ENCODE results near the gene CXCL1. TPM values are rescaled to one million over a fixed set of nuclear protein-coding genes. Genes with fewer than 3 reads are reported as not detected.

CXCL1 gene
- total and polyA plus RNA-seq, 5 donors from 2014 or later: not detected

DNA sequence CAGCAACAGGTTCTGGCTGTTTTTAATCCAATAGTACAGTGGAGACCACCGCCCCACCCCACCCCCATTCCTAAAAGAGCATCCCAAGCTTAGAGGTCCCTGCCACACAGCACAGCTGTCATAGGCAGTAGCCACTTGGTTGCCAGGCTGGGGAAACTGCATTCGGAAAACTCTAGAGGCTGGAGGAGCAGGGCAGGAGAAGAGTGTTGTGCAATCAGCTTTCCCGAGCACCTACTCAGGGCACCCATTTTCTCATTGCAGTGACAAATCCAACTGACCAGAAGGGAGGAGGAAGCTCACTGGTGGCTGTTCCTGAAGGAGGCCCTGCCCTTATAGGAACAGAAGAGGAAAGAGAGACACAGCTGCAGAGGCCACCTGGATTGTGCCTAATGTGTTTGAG lies 1.1 kb downstream of the CXCL1 start:
- Histone ChIP-seq H3K4me1 (ENCODE audit: control insufficient read depth, insufficient read depth, low read length, poor library complexity, severe bottlenecking) (no peaks in the 10 kb centered on the region), H3K9me3 (ENCODE audit: control insufficient read depth in 2 of 2, low read length in 2 of 2) (no peaks in the 10 kb centered on the region), H3K36me3 (ENCODE audit: control insufficient read depth, insufficient read depth, low read length) (no peaks in the 10 kb centered on the region), H3K4me3 (ENCODE audit: low read depth, low read length) (no peak overlapping the region), H3K27me3 (ENCODE audit: control insufficient read depth, insufficient read depth, low read length) (no peaks in the 10 kb centered on the region), H3K27ac (ENCODE audit: insufficient read depth, low read length, poor library complexity, severe bottlenecking) (no peak overlapping the region)
- Mint-ChIP-seq H3K4me1 (no peaks in the 10 kb centered on the region), H3K27ac (no peak overlapping the region), H3K36me3 (no peaks in the 10 kb centered on the region), H3K27me3 (peaks cover 16% of the 10 kb centered on the region), H3K9me3 (peaks cover 0 to 2% (median 0%) of the 10 kb centered on the region in 7 donors), H3K4me3 (no peak overlapping the region)
- no peak for ATAC-seq (ENCODE audit: low read depth in 2 of 2)
- no peak for DNase-seq

DNA sequence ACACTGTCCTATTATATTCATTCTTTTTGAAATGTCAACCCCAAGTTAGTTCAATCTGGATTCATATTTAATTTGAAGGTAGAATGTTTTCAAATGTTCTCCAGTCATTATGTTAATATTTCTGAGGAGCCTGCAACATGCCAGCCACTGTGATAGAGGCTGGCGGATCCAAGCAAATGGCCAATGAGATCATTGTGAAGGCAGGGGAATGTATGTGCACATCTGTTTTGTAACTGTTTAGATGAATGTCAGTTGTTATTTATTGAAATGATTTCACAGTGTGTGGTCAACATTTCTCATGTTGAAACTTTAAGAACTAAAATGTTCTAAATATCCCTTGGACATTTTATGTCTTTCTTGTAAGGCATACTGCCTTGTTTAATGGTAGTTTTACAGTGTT lies 1.6 kb downstream of the CXCL1 start:
- no peak for ATAC-seq (ENCODE audit: low read depth in 2 of 2)
- H3K27ac Mint-ChIP-seq: no peak overlapping the region

DNA sequence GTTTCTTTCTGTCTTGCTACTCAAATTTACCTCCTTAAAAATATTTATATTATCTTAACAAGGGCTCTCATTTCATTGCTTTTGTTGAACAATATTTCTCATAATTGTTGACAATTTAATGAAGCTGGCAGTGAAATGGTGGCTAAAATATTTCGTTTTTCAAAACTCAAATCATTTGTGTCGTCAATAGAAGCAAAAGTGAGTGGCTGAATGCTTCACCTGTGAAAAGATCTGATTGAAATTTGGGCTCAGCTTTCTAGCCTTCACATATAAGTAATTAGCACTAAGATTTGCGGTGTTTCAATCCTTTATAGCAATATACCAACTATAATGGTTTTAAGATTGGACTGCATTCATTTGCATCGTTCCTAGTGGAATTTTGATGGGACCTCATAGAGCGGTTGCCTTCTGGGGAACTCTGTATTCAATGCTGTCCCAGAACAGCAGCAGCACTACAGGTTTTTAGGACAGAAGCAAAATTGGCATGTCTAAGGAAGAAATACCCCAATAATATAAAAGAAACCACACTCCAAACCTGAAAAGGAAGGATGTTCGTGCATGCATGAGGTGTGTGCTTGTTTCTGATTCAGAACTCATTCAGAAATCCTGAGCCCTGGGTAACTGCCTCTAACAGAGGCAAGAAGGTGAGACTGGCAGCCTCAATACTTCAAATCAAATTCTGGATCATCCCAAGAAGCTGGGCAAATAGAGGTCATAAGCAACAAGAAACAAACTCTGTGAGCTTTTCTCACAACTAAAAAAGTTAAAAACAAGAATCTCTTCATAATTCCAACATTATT lies 2.5 kb downstream of the CXCL1 start:
- no peaks in the 10 kb centered on the region for H3K4me1 Mint-ChIP-seq

More for the DNA sequence above, 1.6 kb downstream of the CXCL1 start:
- Mint-ChIP-seq H3K4me1 (no peaks in the 10 kb centered on the region), H3K36me3 (no peaks in the 10 kb centered on the region), H3K9me3 (peaks cover 0 to 2% (median 0%) of the 10 kb centered on the region in 7 donors), H3K4me3 (no peak overlapping the region), H3K27me3 (peaks cover 16% of the 10 kb centered on the region)
- Histone ChIP-seq H3K4me3 (ENCODE audit: low read depth, low read length) (no peak overlapping the region), H3K9me3 (ENCODE audit: control insufficient read depth in 2 of 2, low read length in 2 of 2) (no peaks in the 10 kb centered on the region), H3K27me3 (ENCODE audit: control insufficient read depth, insufficient read depth, low read length) (no peaks in the 10 kb centered on the region), H3K36me3 (ENCODE audit: control insufficient read depth, insufficient read depth, low read length) (no peaks in the 10 kb centered on the region), H3K27ac (ENCODE audit: insufficient read depth, low read length, poor library complexity, severe bottlenecking) (no peak overlapping the region), H3K4me1 (ENCODE audit: control insufficient read depth, insufficient read depth, low read length, poor library complexity, severe bottlenecking) (no peaks in the 10 kb centered on the region)
- no peak for DNase-seq

GRCh38 chr4:73872316-73873108 lies 3.3 kb downstream of the CXCL1 start:
- H3K27me3 ChIP-seq (ENCODE audit: control insufficient read depth, insufficient read depth, low read length): no peaks in the 10 kb centered on the region
- Mint-ChIP-seq H3K4me1 (no peaks in the 10 kb centered on the region), H3K4me3 (no peak overlapping the region), H3K9me3 (peaks cover 0 to 3% (median 0%) of the 10 kb centered on the region in 7 donors), H3K36me3 (no peaks in the 10 kb centered on the region), H3K27ac (no peak overlapping the region), H3K27me3 (peaks cover 16% of the 10 kb centered on the region)
- no peak overlapping the region for H3K27ac ChIP-seq (ENCODE audit: insufficient read depth, low read length, poor library complexity, severe bottlenecking)
- no peak for DNase-seq
- H3K9me3 ChIP-seq (ENCODE audit: control insufficient read depth in 2 of 2, low read length in 2 of 2): no peaks in the 10 kb centered on the region
- H3K36me3 ChIP-seq (ENCODE audit: control insufficient read depth, insufficient read depth, low read length): no peaks in the 10 kb centered on the region
- no peaks in the 10 kb centered on the region for H3K4me1 ChIP-seq (ENCODE audit: control insufficient read depth, insufficient read depth, low read length, poor library complexity, severe bottlenecking)
- no peak overlapping the region for H3K4me3 ChIP-seq (ENCODE audit: low read depth, low read length)
- no peak for ATAC-seq (ENCODE audit: low read depth in 2 of 2)

More for the DNA sequence above, 2.5 kb downstream of the CXCL1 start:
- Mint-ChIP-seq H3K27me3 (peaks cover 16% of the 10 kb centered on the region), H3K4me3 (no peak overlapping the region), H3K9me3 (peaks cover 0 to 2% (median 0%) of the 10 kb centered on the region in 7 donors), H3K36me3 (no peaks in the 10 kb centered on the region), H3K27ac (no peak overlapping the region)
- no peak overlapping the region for H3K4me3 ChIP-seq (ENCODE audit: low read depth, low read length)
- no peaks in the 10 kb centered on the region for H3K36me3 ChIP-seq (ENCODE audit: control insufficient read depth, insufficient read depth, low read length)
- no peak overlapping the region for H3K27ac ChIP-seq (ENCODE audit: insufficient read depth, low read length, poor library complexity, severe bottlenecking)
- no peaks in the 10 kb centered on the region for H3K4me1 ChIP-seq (ENCODE audit: control insufficient read depth, insufficient read depth, low read length, poor library complexity, severe bottlenecking)
- no peaks in the 10 kb centered on the region for H3K27me3 ChIP-seq (ENCODE audit: control insufficient read depth, insufficient read depth, low read length)
- no peak for ATAC-seq (ENCODE audit: low read depth in 2 of 2)
- no peak for DNase-seq
- no peaks in the 10 kb centered on the region for H3K9me3 ChIP-seq (ENCODE audit: control insufficient read depth in 2 of 2, low read length in 2 of 2)

- H3K4me3 Mint-ChIP-seq: no peak overlapping the region
- DNase-seq (no peak), ATAC-seq (ENCODE audit: low read depth in 2 of 2) (no peak)
- H3K9me3 Mint-ChIP-seq: peaks cover 0 to 6% (median 0%) of the 10 kb centered on the region in 7 donors
- H3K4me1 ChIP-seq (ENCODE audit: control insufficient read depth, insufficient read depth, low read length, poor library complexity, severe bottlenecking): no peaks in the 10 kb centered on the region
- H3K27ac Mint-ChIP-seq: no peak overlapping the region
- H3K27me3 ChIP-seq (ENCODE audit: control insufficient read depth, insufficient read depth, low read length): no peaks in the 10 kb centered on the region
- no peaks in the 10 kb centered on the region for H3K36me3 Mint-ChIP-seq
- no peaks in the 10 kb centered on the region for H3K36me3 ChIP-seq (ENCODE audit: control insufficient read depth, insufficient read depth, low read length)
- H3K4me3 ChIP-seq (ENCODE audit: low read depth, low read length): no peak overlapping the region
- no peak overlapping the region for H3K27ac ChIP-seq (ENCODE audit: insufficient read depth, low read length, poor library complexity, severe bottlenecking)
- no peaks in the 10 kb centered on the region for H3K4me1 Mint-ChIP-seq
- no peaks in the 10 kb centered on the region for H3K9me3 ChIP-seq (ENCODE audit: control insufficient read depth in 2 of 2, low read length in 2 of 2)
- peaks cover 4% of the 10 kb centered on the region for H3K27me3 Mint-ChIP-seq
Observed at GRCh38 chr4:73874386-73874785, 5.2 kb downstream of the CXCL1 start.

- Mint-ChIP-seq H3K9me3 (peaks cover 0 to 6% (median 0%) of the 10 kb centered on the region in 7 donors), H3K4me3 (no peak overlapping the region), H3K27me3 (peaks cover 4% of the 10 kb centered on the region), H3K4me1 (no peaks in the 10 kb centered on the region), H3K36me3 (no peaks in the 10 kb centered on the region), H3K27ac (no peak overlapping the region)
- ATAC-seq (ENCODE audit: low read depth in 2 of 2) (no peak), DNase-seq (no peak)
- Histone ChIP-seq H3K4me3 (ENCODE audit: low read depth, low read length) (no peak overlapping the region), H3K27ac (ENCODE audit: insufficient read depth, low read length, poor library complexity, severe bottlenecking) (no peak overlapping the region), H3K4me1 (ENCODE audit: control insufficient read depth, insufficient read depth, low read length, poor library complexity, severe bottlenecking) (no peaks in the 10 kb centered on the region), H3K27me3 (ENCODE audit: control insufficient read depth, insufficient read depth, low read length) (no peaks in the 10 kb centered on the region), H3K36me3 (ENCODE audit: control insufficient read depth, insufficient read depth, low read length) (no peaks in the 10 kb centered on the region), H3K9me3 (ENCODE audit: control insufficient read depth in 2 of 2, low read length in 2 of 2) (no peaks in the 10 kb centered on the region)
Observed at GRCh38 chr4:73875401-73875800, 6.2 kb downstream of the CXCL1 start.

DNA sequence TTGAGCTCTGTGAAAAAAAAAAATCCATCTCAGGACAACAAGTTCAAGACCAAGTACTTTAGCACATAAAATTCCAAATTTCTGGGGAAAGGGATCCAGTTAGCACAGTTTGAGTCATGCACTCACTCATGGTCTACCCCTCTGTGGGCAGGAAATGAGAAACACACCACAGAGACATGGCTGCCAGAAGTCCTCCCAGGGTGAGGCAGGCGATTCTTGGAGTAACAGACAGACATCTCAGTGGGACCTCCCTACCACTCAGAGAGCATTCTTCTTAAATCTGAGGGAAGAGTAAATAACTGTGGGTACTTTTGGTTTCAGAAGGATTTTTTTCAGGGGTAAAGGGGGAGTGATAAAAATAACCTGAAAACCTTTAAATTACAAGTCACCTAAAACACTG lies 14.1 kb downstream of the CXCL1 start:
- no peak for ATAC-seq (ENCODE audit: low read depth in 2 of 2)
- DNase-seq: no peak
- Mint-ChIP-seq H3K4me1 (no peaks in the 10 kb centered on the region), H3K27ac (no peak overlapping the region), H3K9me3 (peaks cover 0 to 3% (median 0%) of the 10 kb centered on the region in 7 donors), H3K36me3 (no peaks in the 10 kb centered on the region), H3K27me3 (no peaks in the 10 kb centered on the region), H3K4me3 (no peak overlapping the region)
- no peaks in the 10 kb centered on the region for H3K27me3 ChIP-seq (ENCODE audit: control insufficient read depth, insufficient read depth, low read length)
- no peaks in the 10 kb centered on the region for H3K9me3 ChIP-seq (ENCODE audit: control insufficient read depth in 2 of 2, low read length in 2 of 2)
- no peaks in the 10 kb centered on the region for H3K4me1 ChIP-seq (ENCODE audit: control insufficient read depth, insufficient read depth, low read length, poor library complexity, severe bottlenecking)
- no peaks in the 10 kb centered on the region for H3K36me3 ChIP-seq (ENCODE audit: control insufficient read depth, insufficient read depth, low read length)
- no peak overlapping the region for H3K27ac ChIP-seq (ENCODE audit: insufficient read depth, low read length, poor library complexity, severe bottlenecking)
- H3K4me3 ChIP-seq (ENCODE audit: low read depth, low read length): no peak overlapping the region

Measured in CD4-positive, CD25-positive, alpha-beta regulatory T cell (primary cell).